ENCODE results near the gene NECTIN4. TPM values are rescaled to one million over a fixed set of nuclear protein-coding genes. Genes with fewer than 3 reads are reported as not detected.

The NECTIN4 gene
- total and polyA plus RNA-seq, 7 donors, result 0.01 to 0.03 TPM; not detected in 5

GRCh38 chr1:161074676-161075368, 14.5 kb downstream of the NECTIN4 start:
- ATAC-seq, result no peak
- WGBS, 3 donors, result 70 to 82% (median 76%) methylated on average over 12 of the region's 12 CpGs
- H3K27me3 ChIP-seq (ENCODE audit: insufficient read depth in 3 of 3, low read length in 2 of 3), result peaks cover 0 to 3% (median 0%) of the 10 kb centered on the region in 3 donors
- TF ChIP-seq CTCF (IDR thresholded peaks at IDR 0.05), result no peak
- H3K4me3 ChIP-seq, result no peak overlapping the region
- no peak for DNase-seq
- H3K4me1 ChIP-seq, result no peaks in the 10 kb centered on the region
- no peaks in the 10 kb centered on the region for H3K36me3 ChIP-seq (ENCODE audit: insufficient read depth in 1 of 2, low read depth in 1 of 2)
- H3K27ac ChIP-seq, result no peak overlapping the region
- intact Hi-C loops (cut with DNase I), result loop anchor here in 1 of 2 donors (5.0 kb wide), 1 partner anchor 62 kb away; no protein-coding TSS in a partner anchor
- no peaks in the 10 kb centered on the region for H3K9me3 ChIP-seq

- Histone ChIP-seq H3K27me3 (ENCODE audit: insufficient read depth in 3 of 3, low read length in 2 of 3) (no peaks in the 10 kb centered on the region), H3K4me1 (no peaks in the 10 kb centered on the region), H3K9me3 (no peaks in the 10 kb centered on the region), H3K36me3 (ENCODE audit: insufficient read depth in 1 of 2, low read depth in 1 of 2) (no peaks in the 10 kb centered on the region), H3K4me3 (no peak overlapping the region), H3K27ac (no peak overlapping the region)
- intact Hi-C loops (cut with DNase I), result loop anchor here in 1 of 2 donors (5.0 kb wide), 1 partner anchor 64 kb away; no protein-coding TSS in a partner anchor
- DNase-seq (no peak), ATAC-seq (no peak)
- TF ChIP-seq CTCF (IDR thresholded peaks at IDR 0.05), result no peak
- WGBS, 3 donors, result 67 to 71% (median 69%) methylated on average over 7 of the region's 7 CpGs
Measured at GRCh38 chr1:161073474-161074121, 15.8 kb downstream of the NECTIN4 start.

GRCh38 chr1:161072751-161073449, 16.5 kb downstream of the NECTIN4 start:
- intact Hi-C loops (cut with DNase I), result loop anchor here in 1 of 2 donors (5.0 kb wide), 1 partner anchor 64 kb away; no protein-coding TSS in a partner anchor
- 87 to 92% (median 92%) methylated on average over 19 of the region's 19 CpGs for WGBS, 3 donors
- TF ChIP-seq CTCF (IDR thresholded peaks at IDR 0.05), result no peak
- H3K9me3 ChIP-seq, result no peaks in the 10 kb centered on the region
- no peaks in the 10 kb centered on the region for H3K36me3 ChIP-seq (ENCODE audit: insufficient read depth in 1 of 2, low read depth in 1 of 2)
- no peak overlapping the region for H3K4me3 ChIP-seq
- DNase-seq, result no peak
- no peak overlapping the region for H3K27ac ChIP-seq
- H3K27me3 ChIP-seq (ENCODE audit: insufficient read depth in 3 of 3, low read length in 2 of 3), result no peaks in the 10 kb centered on the region
- no peak for ATAC-seq
- no peaks in the 10 kb centered on the region for H3K4me1 ChIP-seq

- no peaks in the 10 kb centered on the region for H3K4me1 ChIP-seq
Measured at GRCh38 chr1:161071886-161072371, 17.4 kb downstream of the NECTIN4 start.

More at GRCh38 chr1:161071886-161072371, 17.4 kb downstream of the NECTIN4 start:
- Histone ChIP-seq H3K27me3 (ENCODE audit: insufficient read depth in 3 of 3, low read length in 2 of 3) (no peaks in the 10 kb centered on the region), H3K36me3 (ENCODE audit: insufficient read depth in 1 of 2, low read depth in 1 of 2) (no peaks in the 10 kb centered on the region), H3K4me3 (no peak overlapping the region), H3K27ac (no peak overlapping the region), H3K9me3 (no peaks in the 10 kb centered on the region)
- 64 to 70% (median 69%) methylated on average over 9 of the region's 9 CpGs for WGBS, 3 donors
- TF ChIP-seq CTCF (IDR thresholded peaks at IDR 0.05), result peak; percentile 44
- DNase-seq, result peak; percentile 59 to 72
- peak; percentile 33 to 67 (median 55) for ATAC-seq
- intact Hi-C loops (cut with DNase I), result loop anchor here in 1 of 2 donors (5.0 kb wide), 1 partner anchor 65 kb away; no protein-coding TSS in a partner anchor
